Gastrocnemius medialis (tissue), 4 donors: ENCODE data around the gene PERCC1.

ENCODE experiments used
- POLR2A ChIP-seq, 2 donors: fragments of 450-650 bp; IDR thresholded peaks; one replicate each; pipeline ENCODE4 v1.6.1; 2017; ENCODE audit warnings: antibody characterized with exemption in 2 of 2, mild to moderate bottlenecking in 2 of 2, moderate library complexity in 2 of 2
- TF ChIP-seq, protein P1 (sequence below), 5 experiments: fragments of 450-650 bp in 3 of 5; fragments of 200-600 bp in 2 of 5; sonication (generic) in 2 of 5; IDR thresholded peaks in 4 of 5; conservative IDR thresholded peaks in 1 of 5; 1 replicate in 4 of 5; 2 replicates in 1 of 5; pipeline ENCODE4 v1.5.1; 2016 to 2019; ENCODE audit warnings: antibody characterized with exemption in 5 of 5, mild to moderate bottlenecking in 3 of 5, moderate library complexity in 3 of 5

DNA sequence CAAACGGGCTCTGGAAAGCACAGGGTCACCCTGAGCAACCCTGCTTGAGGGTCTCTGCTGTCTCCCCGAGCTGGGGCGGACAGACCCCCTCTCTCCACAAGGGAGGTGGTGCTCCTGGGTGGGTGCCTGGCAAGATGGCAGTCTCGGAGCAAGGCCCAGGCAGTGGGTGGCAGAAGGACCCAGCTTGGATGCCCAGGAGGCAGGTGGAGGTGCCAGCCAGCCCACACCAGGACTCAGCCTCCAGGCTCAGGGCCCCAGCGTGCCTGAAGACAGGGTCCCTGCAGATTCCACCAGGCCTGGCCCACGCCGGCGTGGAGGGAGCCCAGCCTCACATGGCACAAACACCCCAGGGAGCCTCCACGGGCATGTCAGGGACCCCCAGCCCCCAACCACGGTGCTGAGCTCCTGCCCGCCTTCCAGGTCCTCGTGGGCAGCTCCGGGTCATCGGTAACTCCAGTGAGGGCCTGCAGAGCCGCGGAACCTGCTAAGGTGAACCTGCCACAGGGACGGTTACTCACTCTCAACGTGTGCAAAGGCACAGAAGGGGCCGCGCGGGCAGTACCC is 37.2 kb upstream of the PERCC1 start:
- no peak for TF ChIP-seq POLR2A (IDR thresholded peaks at IDR 0.05)
- TF ChIP-seq, protein P1, sequence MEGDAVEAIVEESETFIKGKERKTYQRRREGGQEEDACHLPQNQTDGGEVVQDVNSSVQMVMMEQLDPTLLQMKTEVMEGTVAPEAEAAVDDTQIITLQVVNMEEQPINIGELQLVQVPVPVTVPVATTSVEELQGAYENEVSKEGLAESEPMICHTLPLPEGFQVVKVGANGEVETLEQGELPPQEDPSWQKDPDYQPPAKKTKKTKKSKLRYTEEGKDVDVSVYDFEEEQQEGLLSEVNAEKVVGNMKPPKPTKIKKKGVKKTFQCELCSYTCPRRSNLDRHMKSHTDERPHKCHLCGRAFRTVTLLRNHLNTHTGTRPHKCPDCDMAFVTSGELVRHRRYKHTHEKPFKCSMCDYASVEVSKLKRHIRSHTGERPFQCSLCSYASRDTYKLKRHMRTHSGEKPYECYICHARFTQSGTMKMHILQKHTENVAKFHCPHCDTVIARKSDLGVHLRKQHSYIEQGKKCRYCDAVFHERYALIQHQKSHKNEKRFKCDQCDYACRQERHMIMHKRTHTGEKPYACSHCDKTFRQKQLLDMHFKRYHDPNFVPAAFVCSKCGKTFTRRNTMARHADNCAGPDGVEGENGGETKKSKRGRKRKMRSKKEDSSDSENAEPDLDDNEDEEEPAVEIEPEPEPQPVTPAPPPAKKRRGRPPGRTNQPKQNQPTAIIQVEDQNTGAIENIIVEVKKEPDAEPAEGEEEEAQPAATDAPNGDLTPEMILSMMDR (IDR thresholded peaks at IDR 0.05 in 4 of 5, conservative IDR thresholded peaks at IDR 0.05 in 1 of 5): no peak
